Coronary artery (tissue), 2 donors: ENCODE results near the gene BTBD7.

ENCODE experiments used
- DNase-seq: peaks from one replicate; pipeline ENCODE4 v3.0.0-alpha.2; 2017; ENCODE audit warnings: low spot score
- H3K27ac ChIP-seq, 2 donors: fragments of 200-600 bp; sonication (generic); one replicate each; pipeline ENCODE4 v1.5.1; 2016 to 2019
- H3K4me3 ChIP-seq: fragments of 200-600 bp; sonication (generic); 2 replicates; pipeline ENCODE4 v1.5.1; 2016; ENCODE audit warnings: mild to moderate bottlenecking, moderate library complexity
- CTCF ChIP-seq: fragments of 200-600 bp; sonication (generic); IDR thresholded peaks from one replicate; pipeline ENCODE4 v1.5.1; 2019; ENCODE audit warnings: antibody characterized with exemption

BTBD7 gene

GRCh38 chr14:93212432-93212831 is 120.4 kb downstream of the BTBD7 start:
- Histone ChIP-seq H3K27ac (no peak overlapping the region), H3K4me3 (no peak overlapping the region)
- TF ChIP-seq CTCF = no peak
- no peak for DNase-seq

GRCh38 chr14:93207468-93208308 is 125.1 kb downstream of the BTBD7 start:
- no peak for DNase-seq
- Histone ChIP-seq H3K27ac (peak overlapping the region; percentile 68 to 92), H3K4me3 (peak overlapping the region; percentile 99)
- TF ChIP-seq CTCF = no peak

- no peak for TF ChIP-seq CTCF
- peak within 1 kb of the TSS; percentile 68 to 92 for H3K27ac ChIP-seq
- H3K4me3 ChIP-seq = peak within 1 kb of the TSS; percentile 99
- peak; percentile 97 for DNase-seq
Measured at GRCh38 chr14:93206793-93207467, 125.9 kb downstream of the BTBD7 start, which contains the start of the genes GON7 and UBR7. GON7 (minus strand) TSS chr14:93207065; CDS start chr14:93207037, 28 bp downstream. UBR7 (plus strand) TSS chr14:93207256; CDS start chr14:93207292, 36 bp downstream.

GRCh38 chr14:93201155-93201704 is 131.6 kb downstream of the BTBD7 start:
- Histone ChIP-seq H3K4me3 (no peak overlapping the region), H3K27ac (no peak overlapping the region)
- no peak for DNase-seq
- TF ChIP-seq CTCF = no peak

GRCh38 chr14:93200553-93200952 is 132.3 kb downstream of the BTBD7 start:
- no peak overlapping the region for H3K4me3 ChIP-seq
- no peak for DNase-seq
- H3K27ac ChIP-seq = no peak overlapping the region
- no peak for TF ChIP-seq CTCF

GRCh38 chr14:93199031-93199430 is 133.8 kb downstream of the BTBD7 start:
- H3K27ac ChIP-seq = no peak overlapping the region
- no peak for DNase-seq
- no peak for TF ChIP-seq CTCF
- no peak overlapping the region for H3K4me3 ChIP-seq
